GM19043 (cell line): Measurements from ENCODE around the gene CD3D.
"Not testable (repeated sequence)": the region's sequence is repeated elsewhere in the genome, so short reads cannot be mapped to it uniquely, and the experiment has no call there.

Experiments
- ATAC-seq: cut with Tn5 transposase; IDR thresholded peaks from one replicate; pipeline ENCODE4 v1.9.1; 2021; ENCODE audit warnings: low read depth; ENCODE audit not compliant: unreplicated experiment

The CD3D gene

DNA sequence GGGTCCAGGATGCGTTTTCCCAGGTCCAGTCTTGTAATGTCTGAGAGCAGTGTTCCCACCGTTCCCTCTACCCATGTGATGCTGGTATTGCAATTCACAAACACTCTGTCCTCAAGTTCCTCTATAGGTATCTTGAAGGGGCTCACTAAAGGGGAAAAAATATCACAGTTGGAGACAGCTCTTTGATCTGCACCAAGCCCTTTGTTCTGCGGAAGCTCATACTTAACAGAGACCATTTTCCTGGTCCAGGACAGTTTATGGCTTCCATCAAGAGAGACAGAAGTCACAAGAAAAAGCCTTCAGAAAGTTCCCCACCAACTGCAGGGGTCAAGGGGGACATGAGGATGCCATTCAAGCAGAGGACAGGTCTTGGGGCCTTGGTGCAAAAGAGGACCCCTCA is 2.1 kb downstream of the CD3D start:
- ATAC-seq: no peak

DNA sequence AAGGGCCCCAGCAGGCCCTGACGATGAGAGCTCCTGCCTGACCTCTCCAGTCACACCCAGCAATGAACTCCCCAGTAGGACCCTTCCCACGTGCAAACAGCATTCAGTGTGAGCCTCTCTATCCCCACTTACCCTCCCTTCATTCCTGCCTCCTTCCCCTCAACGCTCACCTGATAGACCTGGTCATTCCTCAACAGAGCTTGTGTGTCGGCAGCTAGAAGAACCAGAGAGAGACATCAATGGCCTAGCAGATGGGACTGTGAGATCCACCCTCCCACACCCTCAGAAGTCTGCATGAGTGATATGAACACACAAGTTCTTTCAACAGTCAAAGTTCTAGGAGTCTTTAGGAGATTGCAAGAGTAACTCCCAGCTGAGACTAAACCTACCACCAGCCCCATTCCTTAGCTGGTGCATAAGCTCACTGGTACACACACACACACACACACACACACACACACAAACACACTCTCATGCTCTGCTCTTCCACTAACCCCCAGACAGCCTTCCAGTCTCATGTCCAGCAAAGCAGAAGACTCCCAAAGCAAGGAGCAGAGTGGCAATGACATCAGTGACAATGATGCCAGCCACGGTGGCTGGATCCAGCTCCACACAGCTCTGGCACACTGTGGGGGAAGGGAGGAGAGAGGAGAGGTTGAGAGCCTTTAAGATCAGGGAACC is 3.1 kb downstream of the CD3D start:
- ATAC-seq: no peak

GRCh38 chr11:118338637-118339061 is 3.9 kb downstream of the CD3D start:
- no peak for ATAC-seq

DNA sequence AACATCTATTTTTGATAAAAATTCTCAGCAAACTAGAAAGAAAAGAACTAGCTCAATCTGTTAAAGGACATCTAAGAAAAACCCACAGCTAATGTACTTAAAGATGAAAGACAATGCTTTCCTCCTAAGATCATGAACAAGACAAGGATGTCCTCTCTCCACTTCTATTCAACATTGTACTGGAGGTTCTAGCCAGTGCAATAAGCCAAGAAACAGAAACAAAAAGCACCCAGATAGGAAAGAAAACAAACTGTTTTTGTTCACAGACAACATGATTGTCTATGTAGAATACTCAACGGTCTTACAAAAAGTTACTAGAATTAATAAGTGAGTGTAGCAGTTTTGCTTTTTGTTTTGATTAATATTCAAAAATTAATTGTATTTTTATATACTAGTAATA is 7.8 kb downstream of the CD3D start:
- no peak for ATAC-seq

DNA sequence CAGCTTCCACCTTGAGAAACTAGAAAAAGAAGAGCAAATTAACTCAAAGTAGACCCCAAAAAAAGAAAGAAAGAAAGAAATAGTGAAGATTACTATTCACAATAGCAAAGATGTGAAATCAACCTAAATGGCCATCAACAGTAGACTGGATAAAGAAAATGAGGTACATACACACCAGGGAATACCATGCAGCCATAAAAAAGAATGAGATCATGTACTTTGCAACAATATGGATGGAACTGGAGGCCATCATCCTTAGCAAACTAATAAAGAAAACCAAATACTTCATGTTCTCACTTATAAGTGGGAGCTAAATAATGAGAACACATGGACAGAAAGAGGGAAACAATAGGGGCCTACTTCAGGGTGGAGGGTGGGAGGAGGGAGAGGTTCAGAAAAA is 13.8 kb downstream of the CD3D start:
- no peak for ATAC-seq

GRCh38 chr11:118325283-118325682 is 17.2 kb downstream of the CD3D start:
- ATAC-seq: no peak

GRCh38 chr11:118322721-118323120 is 19.8 kb downstream of the CD3D start:
- ATAC-seq: no peak

DNA sequence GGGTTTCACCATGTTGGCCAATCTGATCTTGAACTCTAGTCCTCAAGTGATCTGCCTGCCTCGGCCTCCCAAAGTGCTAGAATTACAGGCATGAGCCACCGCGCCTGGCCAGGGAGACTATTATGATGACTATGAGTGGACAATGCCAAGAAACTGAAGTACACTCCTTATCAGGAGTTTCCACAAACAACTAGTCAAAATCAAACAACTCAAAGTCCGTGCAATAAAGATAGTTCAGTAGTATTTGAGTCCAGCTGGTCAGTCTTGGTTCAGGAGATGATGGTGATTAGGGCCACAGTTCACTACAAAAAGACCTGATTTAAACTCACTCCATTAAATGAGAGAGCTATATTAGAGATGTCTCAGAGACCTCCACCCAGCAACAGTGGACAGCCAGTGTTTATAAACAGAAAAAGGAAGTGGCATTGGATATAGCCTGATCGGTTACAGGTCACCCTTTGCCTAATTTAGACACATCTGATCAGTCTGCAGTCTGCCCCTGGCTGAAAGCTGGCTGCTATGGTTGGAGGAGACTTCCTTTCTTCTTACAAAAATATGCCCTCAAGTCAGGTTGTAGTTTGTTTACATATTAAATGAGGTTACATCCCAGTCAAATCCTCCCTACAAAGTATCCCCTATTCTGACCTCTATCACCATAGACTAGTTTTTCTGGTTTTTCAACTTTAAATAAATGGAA is 21.0 kb downstream of the CD3D start:
- no peak for ATAC-seq

DNA sequence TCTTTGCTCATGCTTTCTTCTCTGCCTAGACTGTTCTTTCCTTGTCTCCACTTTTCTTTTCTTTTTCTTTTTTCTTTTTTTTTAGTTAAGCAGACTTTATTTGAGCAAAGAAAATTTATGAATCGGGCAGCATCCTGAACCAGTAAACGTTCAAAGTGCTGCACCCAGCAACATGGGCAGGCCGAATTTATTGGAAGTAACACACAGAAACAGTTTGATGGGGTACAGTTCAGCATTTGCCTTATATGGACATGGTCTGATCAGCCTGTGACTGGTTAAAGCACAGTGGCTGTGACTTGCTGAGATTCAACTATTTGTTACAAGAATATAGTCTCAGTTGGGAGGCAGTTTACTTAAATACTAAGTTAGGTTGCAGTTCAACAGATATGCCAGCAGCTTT is 22.0 kb downstream of the CD3D start:
- no peak for ATAC-seq

GRCh38 chr11:118319337-118319707 is 23.2 kb downstream of the CD3D start:
- ATAC-seq: no peak

GRCh38 chr11:118318581-118319336 is 23.7 kb downstream of the CD3D start:
- no peak for ATAC-seq

GRCh38 chr11:118318124-118318523 is 24.4 kb downstream of the CD3D start:
- ATAC-seq: no peak

DNA sequence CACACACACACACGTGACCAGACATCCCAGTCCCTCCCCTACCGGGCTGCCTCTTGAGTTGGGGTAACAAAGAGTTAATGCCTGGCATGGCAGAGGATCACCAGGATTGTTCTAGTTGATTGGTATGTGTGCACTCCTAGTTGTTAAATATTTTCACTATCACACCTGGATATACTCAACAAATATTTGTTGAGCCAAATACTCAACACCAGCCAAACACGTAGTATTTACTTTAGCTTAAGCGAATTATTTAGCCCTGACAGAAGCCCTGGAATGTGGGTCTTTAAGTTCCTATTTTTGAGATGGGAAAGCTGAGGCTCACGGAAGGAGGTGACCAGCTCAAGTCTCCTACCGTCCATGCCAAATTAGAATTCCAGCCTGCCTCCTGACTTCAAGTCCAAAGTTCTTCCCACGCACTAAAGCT is 27.5 kb downstream of the CD3D start:
- ATAC-seq: no peak

DNA sequence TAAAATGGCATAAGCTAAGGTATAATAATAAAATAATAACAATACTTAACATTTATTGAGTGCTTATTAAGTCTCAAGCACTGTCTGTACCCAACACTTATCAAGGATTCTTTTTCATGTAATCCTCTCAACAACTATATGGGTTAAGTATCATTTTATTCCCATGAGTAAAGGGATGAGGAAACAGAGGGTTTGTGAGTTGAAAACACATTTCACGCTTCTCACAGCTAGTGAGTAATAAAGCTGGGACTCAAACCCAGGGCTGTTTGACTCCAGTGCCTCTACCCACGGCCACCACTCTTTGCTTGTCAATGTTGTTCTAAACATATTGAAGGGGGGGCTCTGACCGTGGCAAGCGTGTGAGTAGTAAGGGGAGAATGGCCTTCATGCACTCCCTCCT is 29.3 kb downstream of the CD3D start:
- no peak for ATAC-seq

GRCh38 chr11:118312328-118312727 is 30.2 kb downstream of the CD3D start:
- ATAC-seq: no peak

DNA sequence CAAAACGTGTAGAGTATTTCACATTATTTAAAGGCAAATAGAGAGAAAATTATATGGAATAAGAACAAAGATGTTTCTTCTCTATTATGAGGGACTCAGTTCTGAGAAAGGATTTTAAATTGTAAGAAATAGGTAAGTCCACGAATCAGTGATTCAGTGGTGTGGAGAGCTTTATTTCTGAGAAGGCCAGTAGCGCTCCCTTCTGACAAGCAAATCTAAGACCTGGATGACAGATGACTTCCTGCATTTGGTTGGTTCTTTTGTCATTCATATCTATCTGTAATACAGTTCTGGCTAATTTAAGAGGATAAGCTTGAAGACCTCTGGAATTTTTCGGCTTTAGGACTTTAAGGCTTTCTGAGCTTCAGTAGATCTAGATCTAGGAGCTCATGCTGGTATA is 31.0 kb downstream of the CD3D start:
- no peak for ATAC-seq

DNA sequence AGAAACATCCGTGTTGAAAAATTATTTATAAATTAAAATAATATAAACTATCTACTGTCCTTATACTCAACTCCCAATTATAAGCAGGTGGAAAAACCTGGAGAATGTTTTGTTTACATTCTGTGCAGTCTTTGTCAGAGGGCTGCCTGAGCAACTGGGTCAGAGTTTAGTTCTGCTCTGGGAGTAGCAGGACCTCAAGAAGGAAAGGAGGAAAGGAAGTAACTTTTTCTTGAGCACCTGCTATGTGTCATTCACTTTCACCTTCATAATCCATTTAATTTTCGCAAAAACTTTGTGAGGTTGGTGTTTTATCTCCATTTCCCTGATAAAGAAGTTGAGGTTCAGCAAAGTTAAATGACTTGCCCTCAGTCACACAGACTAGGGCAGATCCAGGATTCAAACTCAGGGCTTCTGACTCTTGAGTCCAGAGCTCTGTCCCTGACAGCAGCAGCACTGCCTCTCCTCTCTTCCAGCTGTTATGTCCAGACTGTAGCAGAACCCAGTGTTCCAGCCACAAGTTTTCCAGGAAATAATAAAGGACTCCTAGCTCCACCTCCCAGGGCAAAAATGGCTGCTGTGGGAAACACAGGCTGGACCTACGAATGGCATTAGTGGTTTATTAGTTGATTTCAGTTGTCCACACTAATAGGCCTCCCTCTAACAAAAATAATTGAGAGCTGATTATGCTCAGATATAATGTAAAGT is 31.6 kb downstream of the CD3D start:
- ATAC-seq: no peak

DNA sequence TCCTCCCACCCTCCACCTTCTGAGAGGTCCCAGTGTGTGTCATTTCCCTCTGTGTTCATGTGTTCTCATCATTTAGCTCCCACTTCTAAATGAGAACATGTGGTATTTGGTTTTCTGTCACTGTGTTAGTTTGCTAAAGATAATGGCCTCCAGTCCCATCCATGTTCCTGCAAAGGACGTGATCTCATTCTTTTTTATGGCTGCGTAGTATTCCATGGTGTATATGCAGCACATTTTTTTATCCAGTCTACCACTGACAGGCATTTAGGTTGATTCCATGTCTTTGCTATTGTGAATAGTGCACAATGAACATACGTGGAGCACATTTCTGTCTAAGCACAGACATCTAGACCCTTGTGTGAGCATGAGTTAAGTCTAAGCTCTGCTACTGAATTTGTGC is 32.2 kb downstream of the CD3D start:
- ATAC-seq: no peak

- ATAC-seq: not testable (repeated sequence)
These were observed 33.4 kb downstream of the CD3D start for GRCh38 chr11:118308995-118309528.

- ATAC-seq: no peak
These were observed 35.9 kb downstream of the CD3D start for GRCh38 chr11:118306556-118306955.

DNA sequence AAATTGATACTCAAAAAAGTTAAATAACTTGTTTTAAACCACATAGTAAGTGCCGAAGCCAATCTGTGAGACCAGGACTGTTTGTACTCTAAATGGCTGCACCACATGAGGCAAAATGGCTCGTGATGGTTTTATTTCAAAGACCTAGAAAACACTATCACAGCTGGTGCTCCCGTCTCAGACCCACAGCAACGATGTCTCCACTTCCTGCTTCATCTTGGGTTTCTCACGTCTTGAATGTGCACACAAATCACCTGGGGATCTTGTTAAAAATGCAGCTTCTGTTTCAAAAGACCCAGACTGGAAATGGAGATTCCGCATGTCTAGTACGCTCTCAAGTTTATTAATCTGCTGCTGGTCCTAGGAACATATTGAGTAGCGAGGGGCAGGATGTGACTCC is 36.8 kb downstream of the CD3D start:
- no peak for ATAC-seq
